GM12874 (cell line): Measurements from ENCODE around the gene THAP7.

ENCODE experiments used
- TF ChIP-seq, protein P1 (sequence below): IDR thresholded peaks from 2 replicates; pipeline ENCODE4 v1.5.1; 2011; ENCODE audit warnings: low read depth, mild to moderate bottlenecking, control low read depth, low read length, moderate library complexity; ENCODE audit not compliant: insufficient read depth

The THAP7 gene

DNA sequence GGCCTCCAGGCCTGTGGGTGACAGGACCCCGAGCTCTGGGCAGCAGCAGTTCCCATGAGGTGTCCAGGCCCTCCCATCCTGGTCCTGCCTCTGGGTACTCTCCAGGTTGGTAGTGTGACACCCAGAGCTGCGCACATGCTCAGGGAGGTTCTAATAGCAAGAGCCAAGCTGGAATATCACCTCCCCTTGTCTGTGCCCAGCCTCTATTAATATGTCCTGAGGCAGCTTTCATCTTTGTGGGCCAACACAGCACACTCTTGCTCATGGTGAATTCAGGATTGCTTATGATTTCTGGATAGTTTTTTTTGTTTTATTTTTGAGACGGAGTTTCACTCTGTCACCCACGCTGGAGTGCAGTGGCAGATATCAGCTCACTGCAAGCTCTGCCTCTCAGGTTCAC, 16.4 kb upstream of the THAP7 start:
- TF ChIP-seq, protein P1, sequence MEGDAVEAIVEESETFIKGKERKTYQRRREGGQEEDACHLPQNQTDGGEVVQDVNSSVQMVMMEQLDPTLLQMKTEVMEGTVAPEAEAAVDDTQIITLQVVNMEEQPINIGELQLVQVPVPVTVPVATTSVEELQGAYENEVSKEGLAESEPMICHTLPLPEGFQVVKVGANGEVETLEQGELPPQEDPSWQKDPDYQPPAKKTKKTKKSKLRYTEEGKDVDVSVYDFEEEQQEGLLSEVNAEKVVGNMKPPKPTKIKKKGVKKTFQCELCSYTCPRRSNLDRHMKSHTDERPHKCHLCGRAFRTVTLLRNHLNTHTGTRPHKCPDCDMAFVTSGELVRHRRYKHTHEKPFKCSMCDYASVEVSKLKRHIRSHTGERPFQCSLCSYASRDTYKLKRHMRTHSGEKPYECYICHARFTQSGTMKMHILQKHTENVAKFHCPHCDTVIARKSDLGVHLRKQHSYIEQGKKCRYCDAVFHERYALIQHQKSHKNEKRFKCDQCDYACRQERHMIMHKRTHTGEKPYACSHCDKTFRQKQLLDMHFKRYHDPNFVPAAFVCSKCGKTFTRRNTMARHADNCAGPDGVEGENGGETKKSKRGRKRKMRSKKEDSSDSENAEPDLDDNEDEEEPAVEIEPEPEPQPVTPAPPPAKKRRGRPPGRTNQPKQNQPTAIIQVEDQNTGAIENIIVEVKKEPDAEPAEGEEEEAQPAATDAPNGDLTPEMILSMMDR: no peak

DNA sequence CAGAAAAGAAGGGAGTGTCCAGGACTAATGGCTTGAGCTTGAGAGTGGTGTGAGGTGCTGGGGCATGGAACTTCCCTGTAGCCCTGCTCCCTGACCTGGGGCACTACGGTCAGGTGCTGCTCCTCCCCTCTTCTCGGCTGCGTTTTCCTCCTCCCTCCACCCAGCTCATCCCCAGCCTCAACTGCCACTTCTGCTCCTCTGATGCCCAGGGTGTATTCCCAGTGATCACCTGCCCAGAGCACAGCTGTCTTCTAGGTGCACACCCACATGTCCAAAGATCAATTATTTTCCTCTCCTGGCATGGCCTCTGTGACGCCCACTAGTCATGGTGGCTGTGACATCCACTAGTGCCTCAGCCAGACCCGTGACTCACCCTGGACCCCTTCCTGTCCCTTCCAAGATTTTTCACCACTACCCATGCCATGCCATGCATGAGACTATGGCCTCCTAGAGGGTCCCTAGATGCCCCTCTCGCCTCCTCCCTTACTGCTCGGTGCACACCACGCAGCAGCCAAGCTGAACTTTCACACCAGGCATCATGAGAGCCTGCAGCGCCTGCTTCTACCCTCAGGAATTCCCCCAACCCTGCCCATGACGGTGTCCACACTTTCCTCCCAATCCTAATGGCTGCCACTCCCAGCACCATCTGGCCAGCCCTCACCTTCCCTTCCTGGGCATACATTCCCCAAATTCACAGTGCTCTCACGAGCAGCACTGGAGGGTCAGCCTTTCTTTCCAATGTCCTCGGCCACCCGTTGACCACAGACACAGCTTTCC, 14.9 kb upstream of the THAP7 start:
- TF ChIP-seq, protein P1: no peak

DNA sequence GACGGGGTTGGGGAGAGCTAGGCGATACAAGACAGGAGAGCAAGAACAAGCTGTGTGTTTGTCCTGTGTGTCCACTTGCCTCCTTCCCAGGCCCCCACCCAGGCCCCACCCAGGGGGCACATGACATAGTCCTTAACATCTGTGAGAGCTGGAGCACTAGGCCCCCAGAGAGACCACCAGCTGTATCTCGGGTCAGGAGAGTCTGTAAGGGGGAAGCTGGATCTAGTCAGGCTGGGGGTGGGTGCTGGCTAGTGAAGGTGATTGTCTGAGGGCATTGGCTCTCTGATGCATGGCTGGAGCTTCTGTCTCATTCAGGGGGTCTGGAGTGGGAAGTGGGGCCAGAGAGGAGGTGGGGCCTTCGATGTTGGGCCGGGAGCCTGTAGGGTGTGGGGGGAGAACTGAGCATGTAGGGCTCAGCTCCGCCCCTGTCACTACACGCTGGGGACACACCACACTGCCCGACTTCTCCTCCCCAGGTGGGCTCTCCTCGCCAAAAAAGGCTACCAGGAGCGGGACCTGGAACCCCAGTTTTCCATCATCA, 13.6 kb upstream of the THAP7 start:
- TF ChIP-seq, protein P1: no peak

DNA sequence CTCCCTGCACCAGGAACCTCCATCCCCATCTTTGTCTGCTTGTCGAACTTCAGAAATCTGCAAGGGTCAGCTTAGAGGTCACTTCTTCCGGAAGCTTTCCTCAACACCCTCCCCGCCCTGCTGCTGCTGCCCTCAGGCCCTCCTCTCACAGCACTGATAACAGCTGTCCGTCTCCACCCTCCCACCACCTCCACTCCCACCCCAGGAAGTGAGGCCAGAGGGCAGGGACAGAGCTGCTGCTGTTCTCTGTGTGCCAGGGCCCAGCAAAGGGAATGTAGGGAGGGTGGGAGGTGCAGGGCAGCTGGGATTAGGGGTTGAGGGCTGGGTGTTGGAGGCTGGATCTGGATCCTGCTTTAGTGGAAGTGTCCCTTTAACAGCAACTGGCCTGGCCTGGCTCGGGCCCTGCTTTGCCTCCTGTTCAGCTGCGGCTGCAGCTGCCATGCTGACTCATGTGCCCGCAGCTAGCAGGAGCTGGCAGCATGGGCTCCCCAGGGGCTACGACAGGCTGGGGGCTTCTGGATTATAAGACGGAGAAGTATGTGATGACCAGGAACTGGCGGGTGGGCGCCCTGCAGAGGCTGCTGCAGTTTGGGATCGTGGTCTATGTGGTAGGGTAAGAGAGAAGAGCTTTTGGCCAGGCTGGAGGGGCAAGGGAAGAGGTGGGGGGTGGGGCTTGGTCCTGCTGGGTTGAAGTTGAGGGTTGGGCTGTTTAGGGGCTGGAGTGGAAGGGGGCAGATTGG, 13.0 kb upstream of the THAP7 start, which contains the start of gene P2RX6:
Gene P2RX6 (plus strand): TSS at position 440 of the 740 bp plus-strand sequence. CDS start 10 bp downstream, at position 450.
- TF ChIP-seq, protein P1: no peak

DNA sequence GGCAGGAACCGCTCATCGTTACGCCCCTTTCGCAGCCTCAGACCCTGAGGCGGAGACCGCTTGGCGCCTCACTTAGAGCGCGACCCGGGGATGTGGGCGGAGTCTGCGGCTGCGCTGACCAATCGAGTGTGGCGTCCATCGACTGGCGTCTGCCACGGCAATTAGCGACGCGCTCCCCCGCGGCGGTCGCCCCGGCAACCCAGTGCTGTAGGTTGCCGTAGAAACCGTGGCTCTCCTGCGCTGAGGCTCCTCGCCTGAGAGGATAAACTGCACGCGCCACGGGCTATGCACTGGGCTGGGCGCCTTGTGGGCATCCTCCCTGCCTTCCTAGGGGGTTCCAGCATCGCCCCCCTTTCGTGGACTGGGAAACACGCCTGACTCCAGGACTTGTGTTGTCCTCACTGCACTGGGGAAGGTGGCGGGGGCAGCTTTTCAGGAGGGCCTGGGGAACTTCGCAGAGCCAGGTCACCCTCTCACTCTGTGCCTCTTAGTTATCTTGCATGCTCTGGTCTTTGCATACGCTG, 12.3 kb upstream of the THAP7 start:
- TF ChIP-seq, protein P1: no peak

DNA sequence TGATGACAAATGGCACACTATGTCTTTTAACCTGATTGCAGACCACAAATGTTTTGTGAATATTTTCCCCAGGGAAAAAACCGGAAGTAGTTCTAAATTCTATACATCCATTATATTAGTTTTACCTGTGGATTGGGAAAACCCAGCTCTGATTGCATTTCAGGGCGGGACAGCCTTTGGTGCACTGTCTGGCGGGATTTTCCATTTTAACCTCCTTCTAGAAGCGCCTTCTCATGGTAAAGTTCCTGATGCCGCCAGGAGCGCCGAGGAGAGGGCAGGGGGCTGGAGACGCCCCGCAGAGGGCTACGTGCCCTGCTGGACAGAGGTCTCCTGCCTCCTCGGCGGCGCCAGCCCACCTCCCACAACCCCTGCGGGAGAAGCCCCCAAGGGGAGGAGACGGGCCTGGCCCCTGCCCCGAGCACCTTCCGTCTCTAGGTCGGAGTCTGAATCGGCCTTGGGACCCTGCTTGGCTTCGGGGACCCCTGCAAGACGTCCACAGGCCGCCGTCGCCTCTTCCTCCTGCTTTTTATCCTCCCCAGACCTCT, 11.8 kb upstream of the THAP7 start:
- TF ChIP-seq, protein P1: no peak
